Measurements from ENCODE around the gene NMNAT2.

NMNAT2 gene

DNA sequence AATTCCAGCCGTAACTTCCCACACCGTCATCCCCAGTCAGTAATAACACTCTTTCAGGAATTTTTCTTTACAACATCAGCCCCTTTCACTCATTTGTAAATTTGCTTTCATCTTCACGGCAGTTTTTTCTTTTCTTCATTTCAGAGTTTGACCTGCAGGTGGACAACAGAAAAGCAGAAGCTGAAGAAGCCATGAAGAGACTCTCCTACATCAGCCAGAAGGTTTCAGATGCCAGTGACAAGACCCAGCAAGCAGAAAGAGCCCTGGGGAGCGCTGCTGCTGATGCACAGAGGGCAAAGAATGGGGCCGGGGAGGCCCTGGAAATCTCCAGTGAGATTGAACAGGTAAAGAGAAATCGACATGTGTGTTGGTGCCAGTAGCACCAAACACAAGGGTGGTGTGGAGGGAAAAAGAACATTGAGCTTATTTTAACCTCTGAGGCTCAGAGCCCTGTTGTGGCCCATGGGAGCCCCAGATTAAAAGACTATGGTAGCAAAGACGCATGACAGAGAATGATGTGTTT lies 178.9 kb downstream of the NMNAT2 start:
- H3K4me3 ChIP-seq (ENCODE audit: low read depth, low read length) = no peak overlapping the region
- TF ChIP-seq CTCF (IDR thresholded peaks at IDR 0.05; ENCODE audit: low read depth, low read length, missing control alignments) = no peak
- DNase-seq (ENCODE audit: low read depth) = no peak
- in situ Hi-C loops (cut with HindIII; ENCODE audit: low sequenced_read_pairs) = no loop called here

DNA sequence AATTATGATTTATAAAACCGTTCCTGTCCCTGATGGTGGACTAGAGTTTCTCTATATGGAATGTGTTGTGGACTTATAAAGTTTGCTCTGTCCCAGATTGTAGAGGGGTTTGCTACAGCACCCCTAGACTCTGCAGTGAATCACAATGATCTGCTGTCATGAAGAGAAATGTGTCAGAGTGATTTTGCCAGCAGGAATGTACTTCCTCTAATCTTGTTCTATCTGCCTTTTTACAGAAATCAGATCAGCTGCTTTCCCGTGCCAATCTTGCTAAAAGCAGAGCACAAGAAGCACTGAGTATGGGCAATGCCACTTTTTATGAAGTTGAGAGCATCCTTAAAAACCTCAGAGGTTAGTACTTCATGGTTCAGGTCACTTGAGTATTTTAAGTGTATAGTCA lies 180.1 kb downstream of the NMNAT2 start:
- no peak overlapping the region for H3K4me3 ChIP-seq (ENCODE audit: low read depth, low read length)
- DNase-seq (ENCODE audit: low read depth) = no peak
- in situ Hi-C loops (cut with HindIII; ENCODE audit: low sequenced_read_pairs) = no loop called here
- TF ChIP-seq CTCF (IDR thresholded peaks at IDR 0.05; ENCODE audit: low read depth, low read length, missing control alignments) = no peak

- in situ Hi-C loops (cut with HindIII; ENCODE audit: low sequenced_read_pairs) = no loop called here
- no peak for DNase-seq (ENCODE audit: low read depth)
- no peak overlapping the region for H3K4me3 ChIP-seq (ENCODE audit: low read depth, low read length)
- no peak for TF ChIP-seq CTCF (IDR thresholded peaks at IDR 0.05; ENCODE audit: low read depth, low read length, missing control alignments)
These were observed 181.1 kb downstream of the NMNAT2 start for GRCh38 chr1:183237046-183237445.

- no peak for TF ChIP-seq CTCF (IDR thresholded peaks at IDR 0.05; ENCODE audit: low read depth, low read length, missing control alignments)
- in situ Hi-C loops (cut with HindIII; ENCODE audit: low sequenced_read_pairs) = no loop called here
These were observed 181.9 kb downstream of the NMNAT2 start for GRCh38 chr1:183236158-183236725.

DNA sequence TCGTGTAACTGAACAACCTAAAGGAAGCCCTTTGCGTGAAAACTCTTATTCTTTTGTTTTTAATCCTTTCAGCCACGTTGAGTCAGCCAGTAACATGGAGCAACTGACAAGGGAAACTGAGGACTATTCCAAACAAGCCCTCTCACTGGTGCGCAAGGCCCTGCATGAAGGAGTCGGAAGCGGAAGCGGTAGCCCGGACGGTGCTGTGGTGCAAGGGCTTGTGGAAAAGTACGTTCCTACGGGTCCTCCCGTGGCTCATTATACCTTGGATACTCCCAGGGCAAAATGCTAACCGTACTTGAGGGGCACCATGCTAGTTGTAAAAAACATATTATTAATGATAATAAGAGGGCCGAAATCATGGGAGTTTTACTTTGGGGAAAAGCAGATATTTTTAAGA lies 182.7 kb downstream of the NMNAT2 start:
- H3K4me3 ChIP-seq (ENCODE audit: low read depth, low read length) = peak overlapping the region; percentile 32
- DNase-seq (ENCODE audit: low read depth) = no peak
- no peak for TF ChIP-seq CTCF (IDR thresholded peaks at IDR 0.05; ENCODE audit: low read depth, low read length, missing control alignments)
- in situ Hi-C loops (cut with HindIII; ENCODE audit: low sequenced_read_pairs) = no loop called here

More at GRCh38 chr1:183236158-183236725, 181.9 kb downstream of the NMNAT2 start:
- H3K4me3 ChIP-seq (ENCODE audit: low read depth, low read length) = no peak overlapping the region
- DNase-seq (ENCODE audit: low read depth) = no peak

- DNase-seq (ENCODE audit: low read depth) = peak; percentile 97
- H3K4me3 ChIP-seq (ENCODE audit: low read depth, low read length) = peak overlapping the region; percentile 32
- TF ChIP-seq CTCF (IDR thresholded peaks at IDR 0.05; ENCODE audit: low read depth, low read length, missing control alignments) = peak; percentile 90
- in situ Hi-C loops (cut with HindIII; ENCODE audit: low sequenced_read_pairs) = no loop called here
These were observed 183.3 kb downstream of the NMNAT2 start for GRCh38 chr1:183234660-183235476.

Data from astrocyte of the cerebellum (primary cell).